Activated CD4-positive, alpha-beta T cell treated with anti-CD3 and anti-CD28 coated beads, Interleukin-2, amount 10 ng/mL, durations not matched to agents 24 days and 14 days (primary cell): ENCODE results near the gene ELMOD2. TPM values are rescaled to one million over a fixed set of nuclear protein-coding genes. Genes with fewer than 3 reads are reported as not detected.

Experiments used
- total RNA-seq: library from RNA; stranded (reverse); gene quantifications from 2 replicates; pipeline ENCODE4 v1.2.3, GENCODE V29; 2022

ELMOD2 gene
- total RNA-seq, 1 donor from 2014 or later, result 10.5 TPM

Other genes starting within 250 kb of the ELMOD2 start
- gene SCOC, start 150.5 kb upstream of the ELMOD2 start, total RNA-seq, result 33.7 and 33.8 TPM in 2 replicates
- gene CLGN, start 96.5 kb upstream of the ELMOD2 start, total RNA-seq, result not detected in 2 replicates
- gene MGAT4D, start 25.9 kb upstream of the ELMOD2 start, total RNA-seq, result not detected in 2 replicates
- not detected in 2 replicates for gene UCP1, start 44.8 kb downstream of the ELMOD2 start, total RNA-seq
- not detected in 2 replicates for gene TBC1D9, start 232.2 kb downstream of the ELMOD2 start, total RNA-seq